Suprapubic skin (tissue), 3 donors: ENCODE results near the gene KIAA1217.

Experiments
- CTCF ChIP-seq, 2 donors: fragments of 200-600 bp in 1 of 2; fragments of 450-650 bp in 1 of 2; sonication (generic) in 1 of 2; IDR thresholded peaks; one replicate each; pipeline ENCODE4 v1.5.1; 2016 to 2019; ENCODE audit warnings: antibody characterized with exemption in 2 of 2, mild to moderate bottlenecking in 1 of 2, moderate library complexity in 1 of 2
- POLR2A ChIP-seq, 2 donors: fragments of 450-650 bp; IDR thresholded peaks; one replicate each; pipeline ENCODE4 v1.6.1; 2017; ENCODE audit warnings: antibody characterized with exemption in 2 of 2, mild to moderate bottlenecking in 2 of 2, moderate library complexity in 2 of 2

- TF ChIP-seq CTCF (IDR thresholded peaks at IDR 0.05): no peak
- TF ChIP-seq POLR2A (IDR thresholded peaks at IDR 0.05): no peak
Measured at GRCh38 chr10:24485304-24485703, 276.4 kb downstream of the KIAA1217 start.
